Activated T-cell treated with anti-CD3 and anti-CD28 coated beads for 48 hours (primary cell): ENCODE measurements around the gene BMP3.
"Not testable (repeated sequence)": the region's sequence is repeated elsewhere in the genome, so short reads cannot be mapped to it uniquely, and the experiment has no call there.

Experiments used
- DNase-seq: peaks from one replicate; pipeline ENCODE4 v3.0.0-alpha.2; 2020; ENCODE audit warnings: low read depth

The BMP3 gene, protein sequence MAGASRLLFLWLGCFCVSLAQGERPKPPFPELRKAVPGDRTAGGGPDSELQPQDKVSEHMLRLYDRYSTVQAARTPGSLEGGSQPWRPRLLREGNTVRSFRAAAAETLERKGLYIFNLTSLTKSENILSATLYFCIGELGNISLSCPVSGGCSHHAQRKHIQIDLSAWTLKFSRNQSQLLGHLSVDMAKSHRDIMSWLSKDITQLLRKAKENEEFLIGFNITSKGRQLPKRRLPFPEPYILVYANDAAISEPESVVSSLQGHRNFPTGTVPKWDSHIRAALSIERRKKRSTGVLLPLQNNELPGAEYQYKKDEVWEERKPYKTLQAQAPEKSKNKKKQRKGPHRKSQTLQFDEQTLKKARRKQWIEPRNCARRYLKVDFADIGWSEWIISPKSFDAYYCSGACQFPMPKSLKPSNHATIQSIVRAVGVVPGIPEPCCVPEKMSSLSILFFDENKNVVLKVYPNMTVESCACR

DNA sequence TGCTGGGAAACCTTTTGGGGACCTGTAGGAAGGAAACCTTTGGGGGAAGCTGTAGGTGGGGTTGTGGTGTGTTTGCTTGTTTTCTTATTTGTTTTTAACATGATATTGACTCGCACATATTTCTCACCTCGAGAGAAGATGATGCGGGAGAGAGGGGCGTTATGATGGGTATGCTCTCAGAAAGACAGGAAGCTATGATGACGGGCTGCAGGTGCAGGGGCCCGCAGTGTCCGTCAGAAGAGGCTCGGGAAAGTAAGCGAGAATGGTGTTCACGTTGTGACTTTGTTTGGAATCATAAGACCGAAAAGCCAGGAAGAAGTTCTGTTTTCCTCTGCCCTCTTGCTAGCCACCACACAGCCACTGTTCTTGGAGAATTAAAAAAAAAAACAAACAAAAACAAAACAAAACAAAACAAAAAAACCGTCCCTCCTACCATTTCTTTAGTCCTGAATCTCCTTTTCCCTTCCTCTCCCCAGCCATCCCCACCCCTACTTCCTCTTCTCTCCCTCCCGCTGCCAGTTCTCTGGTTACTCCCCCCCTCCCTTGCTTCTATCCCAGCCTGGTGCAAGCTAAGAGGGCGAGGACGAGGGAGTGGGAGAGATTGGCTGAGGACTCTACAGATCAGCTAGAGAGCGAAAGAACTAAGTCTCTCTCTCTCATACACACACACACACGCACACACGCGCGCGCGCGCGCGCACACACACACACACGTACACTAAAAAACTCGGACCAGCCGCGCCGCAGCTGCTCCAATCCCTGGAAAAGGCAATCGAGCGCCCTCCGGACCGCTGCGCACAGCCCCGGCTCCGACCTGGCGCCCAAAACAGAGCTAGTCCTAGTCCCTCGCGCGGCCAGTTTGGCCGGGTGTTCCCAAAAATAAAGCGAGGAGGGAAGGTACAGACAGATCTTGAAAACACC, at the start of gene BMP3:
TSS of gene BMP3 (plus strand) at position 648 of the 920 bp plus-strand sequence. CDS start 577 bp downstream, outside the sequence.
- DNase-seq: peak; percentile 0

DNA sequence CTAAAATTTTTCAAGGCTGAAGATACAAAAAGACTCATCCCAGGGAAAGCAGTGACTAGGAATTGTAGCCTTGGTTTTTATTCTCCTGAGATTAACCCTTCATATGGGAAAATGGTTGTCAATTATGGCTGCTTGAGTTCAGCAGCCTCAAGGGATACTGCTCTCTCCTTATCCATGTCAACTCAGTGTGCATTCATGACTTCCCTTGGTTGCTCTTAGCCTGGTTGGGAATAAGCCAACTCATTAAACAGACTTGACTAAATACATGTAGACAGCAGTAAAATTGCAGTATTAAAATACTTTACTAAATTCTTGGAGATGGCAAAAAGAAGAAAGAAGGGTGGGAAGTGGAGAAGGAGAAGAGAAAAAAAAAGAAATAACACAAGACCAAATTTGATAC, 44.5 kb upstream of the BMP3 start:
- DNase-seq: no peak

DNA sequence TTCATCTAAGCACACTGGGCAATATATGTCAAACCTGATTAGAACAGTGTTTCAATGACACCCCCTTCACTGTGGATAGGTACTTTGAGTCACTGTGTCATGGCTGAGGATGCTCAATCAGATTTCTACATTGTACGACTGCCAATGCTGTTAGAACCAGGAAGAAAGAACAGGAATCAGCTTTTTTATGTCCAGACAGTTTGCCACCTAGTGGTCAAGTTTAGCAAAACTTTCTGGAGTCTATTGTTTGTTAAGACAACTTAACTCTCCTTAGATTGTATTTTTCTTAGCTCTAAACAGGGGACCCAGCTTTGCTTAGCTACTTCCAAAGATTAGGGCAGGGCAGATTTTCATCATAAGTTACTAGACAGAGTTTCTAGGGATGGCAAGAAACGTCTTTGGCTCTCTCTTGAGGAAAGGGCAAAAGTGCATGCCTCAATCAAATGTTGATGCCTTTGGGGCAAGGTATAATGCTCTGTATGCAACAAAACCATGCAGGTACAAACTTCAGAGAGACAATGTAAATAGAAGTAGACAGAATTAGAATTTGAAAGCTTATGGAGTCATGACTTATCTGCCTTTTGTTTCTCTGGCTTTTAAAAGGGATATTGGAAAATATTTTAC, 40.5 kb upstream of the BMP3 start:
- no peak for DNase-seq

DNA sequence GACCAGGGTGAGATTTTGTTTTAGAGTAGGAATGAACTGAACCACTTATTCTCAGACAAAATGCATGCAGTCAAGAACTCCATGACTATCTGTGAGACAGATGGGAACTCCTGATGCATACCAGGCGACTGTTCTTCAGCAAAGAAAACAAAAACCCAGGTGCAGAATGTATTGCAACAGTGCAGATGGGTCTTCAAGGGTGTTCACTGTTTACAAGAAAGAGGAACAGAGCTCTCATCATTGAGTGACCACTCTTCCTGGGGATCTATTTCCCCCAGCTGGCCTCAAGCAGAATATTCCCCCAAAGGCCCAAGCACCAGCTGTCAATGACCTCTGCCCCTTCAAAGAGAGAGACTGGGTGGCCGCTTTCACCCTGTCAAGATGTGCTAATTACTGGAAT, 39.7 kb upstream of the BMP3 start:
- no peak for DNase-seq

DNA sequence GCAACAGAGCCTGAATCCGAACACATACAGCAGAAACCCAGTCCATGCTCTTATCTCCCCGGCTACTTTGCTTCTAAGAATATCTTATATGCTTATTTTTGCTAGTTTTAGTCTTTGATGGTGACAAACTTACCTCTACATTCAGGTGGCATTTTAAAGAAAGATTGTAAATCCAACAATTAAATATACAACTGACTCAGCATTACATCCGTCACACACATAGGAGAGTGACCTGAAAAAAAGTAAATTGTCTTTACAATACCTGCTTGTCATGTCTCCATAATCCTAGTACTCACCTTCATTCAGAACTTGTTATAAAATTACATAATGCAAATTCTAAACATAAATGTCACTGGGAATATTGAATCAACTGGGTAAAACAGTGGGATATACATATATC, 30.6 kb upstream of the BMP3 start:
- DNase-seq: no peak

DNA sequence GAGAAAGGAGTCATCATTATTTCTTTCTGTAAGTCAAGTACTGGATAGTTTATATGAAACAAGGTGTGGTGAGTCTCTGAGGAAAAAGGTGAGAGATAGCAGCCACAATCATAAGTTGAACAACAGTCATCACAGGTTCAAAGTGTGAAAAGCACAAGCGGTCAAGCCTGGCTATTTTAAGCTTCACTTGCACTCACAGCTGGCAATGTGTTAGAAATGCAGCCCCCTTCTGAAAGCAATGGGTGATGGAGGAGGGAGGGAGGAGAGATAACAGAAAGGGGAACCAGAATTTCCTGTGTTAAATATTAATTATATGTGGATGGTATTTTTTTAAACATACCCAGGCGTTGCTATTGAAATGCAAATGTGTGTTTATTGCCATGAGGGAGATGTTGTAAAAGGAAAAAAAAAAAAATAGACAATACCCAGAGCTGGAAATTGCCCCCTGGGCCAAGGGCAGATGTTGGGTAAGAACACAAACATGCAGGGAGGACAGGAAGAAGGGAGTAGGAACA, 26.9 kb upstream of the BMP3 start:
- no peak for DNase-seq

DNA sequence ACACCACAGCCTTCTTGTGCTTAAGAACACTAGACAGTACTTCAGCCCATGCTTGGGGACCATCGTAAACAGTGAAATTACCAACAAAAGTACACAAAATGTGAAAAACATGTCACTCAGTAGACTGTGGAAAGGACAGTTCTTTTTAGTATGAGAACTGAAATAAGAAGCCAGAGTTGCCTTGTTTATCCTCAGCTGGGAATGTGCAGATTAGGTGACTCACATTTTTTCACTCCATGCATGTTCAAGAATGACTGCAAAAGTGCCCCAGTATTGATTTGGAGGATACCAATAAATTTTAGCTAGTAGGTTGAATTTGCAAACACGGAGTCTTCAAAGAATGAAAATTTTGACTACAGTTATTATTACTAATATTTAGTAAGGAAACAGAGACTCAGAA, 23.1 kb upstream of the BMP3 start:
- DNase-seq: no peak

DNA sequence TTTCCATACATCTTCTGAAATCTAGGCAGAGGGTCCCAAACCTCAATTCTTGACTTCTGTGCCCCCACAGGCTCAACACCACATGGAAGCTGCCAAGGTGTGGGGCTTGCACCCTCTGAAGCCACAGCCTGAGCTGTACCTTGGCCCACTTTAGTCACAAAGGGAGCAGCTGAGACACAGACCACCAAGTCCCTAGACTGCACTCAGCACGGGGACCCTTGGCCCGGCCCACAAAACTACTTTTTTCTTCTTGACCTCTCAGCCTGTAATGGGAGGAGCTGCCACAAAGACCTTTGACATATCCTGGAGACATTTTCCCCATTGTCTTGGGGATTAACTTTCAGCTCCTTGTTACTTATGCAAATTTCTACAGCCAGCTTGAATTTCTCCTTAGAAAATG, 13.9 kb upstream of the BMP3 start:
- not testable (repeated sequence) for DNase-seq

DNA sequence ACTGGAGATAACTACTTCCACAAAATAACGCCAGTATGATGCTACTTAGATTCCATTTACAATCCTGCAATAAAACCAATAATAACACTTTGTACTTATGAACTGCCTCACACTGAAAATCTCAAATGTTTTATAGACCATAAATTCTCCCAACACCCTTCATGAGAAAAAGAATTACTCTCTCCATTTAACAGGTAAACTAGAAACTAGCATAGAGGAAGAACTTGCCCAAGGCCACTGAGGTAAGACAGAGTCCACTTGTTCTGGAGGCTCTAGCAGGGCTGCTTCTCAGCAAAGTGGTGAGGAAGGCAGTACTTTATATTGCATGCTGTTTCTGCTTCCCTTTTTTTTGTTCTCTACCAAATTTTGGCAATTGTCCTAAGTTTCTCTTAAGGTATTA, 11.5 kb upstream of the BMP3 start:
- DNase-seq: no peak

DNA sequence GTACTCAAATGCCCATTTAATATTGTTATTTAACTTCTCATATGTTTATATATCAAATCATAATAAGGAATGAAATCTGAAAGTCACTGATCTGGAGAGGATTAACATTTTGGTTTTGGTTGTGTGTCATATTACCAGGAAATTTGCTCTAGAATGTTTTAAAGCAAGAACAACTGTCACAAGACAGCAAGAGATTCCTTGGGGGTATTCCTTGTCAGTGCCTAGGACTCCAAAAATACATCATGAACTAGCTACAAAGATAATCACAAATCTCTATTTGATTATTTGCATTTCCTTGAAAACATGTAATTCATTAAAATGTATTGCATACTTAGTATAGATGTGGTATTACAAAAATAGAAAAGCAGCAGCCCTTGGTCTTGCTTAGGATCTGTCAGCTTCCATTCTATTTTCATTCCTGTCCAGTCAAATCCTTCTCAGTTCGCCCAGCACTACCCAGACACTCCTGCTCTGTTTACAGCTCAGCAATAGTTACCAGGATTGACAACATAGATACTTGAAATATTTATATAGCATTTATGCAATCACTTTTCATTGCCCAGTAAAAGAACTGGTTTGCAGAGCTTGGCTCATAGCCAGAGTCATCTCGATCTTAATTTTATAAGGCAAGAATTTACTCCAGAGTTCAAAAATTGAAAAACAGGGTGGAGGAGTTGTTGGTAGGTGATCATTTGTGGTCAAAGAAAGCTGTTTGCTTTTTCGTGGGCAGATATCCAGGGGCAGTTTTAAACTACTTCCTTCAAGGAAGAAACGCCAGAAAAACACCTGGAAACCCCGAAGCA, 9.2 kb upstream of the BMP3 start:
- no peak for DNase-seq

DNA sequence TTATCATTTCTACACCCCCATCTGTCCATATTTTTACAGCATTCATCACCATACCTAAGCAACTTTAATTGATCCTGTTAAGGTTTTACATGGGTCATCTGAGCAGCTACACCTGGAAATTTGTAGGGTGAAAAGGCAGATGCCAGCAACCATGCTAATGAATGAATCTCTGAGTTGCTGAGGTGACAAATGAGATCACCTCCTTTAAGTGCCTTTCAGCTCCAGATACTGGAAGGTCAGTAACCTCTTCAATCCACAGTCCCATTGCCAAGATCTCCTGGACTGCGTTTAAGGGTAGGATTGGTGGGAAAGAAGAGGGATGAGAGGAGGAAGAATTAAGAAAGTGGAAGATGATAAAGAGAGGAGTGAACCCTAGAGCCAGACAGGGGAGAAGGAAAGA, 8.5 kb upstream of the BMP3 start:
- no peak for DNase-seq

DNA sequence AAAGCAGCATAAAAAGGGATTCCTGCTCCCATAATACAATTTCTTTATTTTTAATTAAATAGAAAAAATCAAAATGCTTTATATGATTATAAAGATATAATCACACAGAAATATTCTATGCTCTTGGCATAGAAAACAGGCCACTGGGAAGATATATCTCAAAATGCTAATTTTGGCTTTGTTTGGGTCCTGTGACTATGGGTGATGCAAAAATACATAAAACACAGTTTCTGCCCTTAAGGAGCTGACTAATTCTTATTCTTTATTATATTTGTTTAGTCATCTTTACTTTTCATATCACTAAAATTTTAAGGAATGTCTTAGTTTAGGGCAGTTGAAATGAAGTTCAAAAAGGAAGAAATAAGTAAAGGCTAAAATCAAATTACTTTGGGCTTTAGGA, 7.0 kb upstream of the BMP3 start:
- no peak for DNase-seq

DNA sequence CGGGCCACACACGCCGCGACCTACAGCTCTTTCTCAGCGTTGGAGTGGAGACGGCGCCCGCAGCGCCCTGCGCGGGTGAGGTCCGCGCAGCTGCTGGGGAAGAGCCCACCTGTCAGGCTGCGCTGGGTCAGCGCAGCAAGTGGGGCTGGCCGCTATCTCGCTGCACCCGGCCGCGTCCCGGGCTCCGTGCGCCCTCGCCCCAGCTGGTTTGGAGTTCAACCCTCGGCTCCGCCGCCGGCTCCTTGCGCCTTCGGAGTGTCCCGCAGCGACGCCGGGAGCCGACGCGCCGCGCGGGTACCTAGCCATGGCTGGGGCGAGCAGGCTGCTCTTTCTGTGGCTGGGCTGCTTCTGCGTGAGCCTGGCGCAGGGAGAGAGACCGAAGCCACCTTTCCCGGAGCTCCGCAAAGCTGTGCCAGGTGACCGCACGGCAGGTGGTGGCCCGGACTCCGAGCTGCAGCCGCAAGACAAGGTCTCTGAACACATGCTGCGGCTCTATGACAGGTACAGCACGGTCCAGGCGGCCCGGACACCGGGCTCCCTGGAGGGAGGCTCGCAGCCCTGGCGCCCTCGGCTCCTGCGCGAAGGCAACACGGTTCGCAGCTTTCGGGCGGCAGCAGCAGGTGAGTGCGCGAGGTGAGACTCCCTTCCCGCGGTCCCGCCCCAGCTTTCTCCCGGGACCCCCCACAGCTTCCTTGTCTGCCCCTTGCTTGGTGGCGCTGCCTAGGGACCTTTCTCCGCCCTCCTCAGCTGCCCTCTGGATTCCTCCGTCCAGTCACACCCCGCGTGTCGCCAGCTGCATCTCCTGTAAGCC, 678 bp downstream of the BMP3 start:
- peak; percentile 3 for DNase-seq

DNA sequence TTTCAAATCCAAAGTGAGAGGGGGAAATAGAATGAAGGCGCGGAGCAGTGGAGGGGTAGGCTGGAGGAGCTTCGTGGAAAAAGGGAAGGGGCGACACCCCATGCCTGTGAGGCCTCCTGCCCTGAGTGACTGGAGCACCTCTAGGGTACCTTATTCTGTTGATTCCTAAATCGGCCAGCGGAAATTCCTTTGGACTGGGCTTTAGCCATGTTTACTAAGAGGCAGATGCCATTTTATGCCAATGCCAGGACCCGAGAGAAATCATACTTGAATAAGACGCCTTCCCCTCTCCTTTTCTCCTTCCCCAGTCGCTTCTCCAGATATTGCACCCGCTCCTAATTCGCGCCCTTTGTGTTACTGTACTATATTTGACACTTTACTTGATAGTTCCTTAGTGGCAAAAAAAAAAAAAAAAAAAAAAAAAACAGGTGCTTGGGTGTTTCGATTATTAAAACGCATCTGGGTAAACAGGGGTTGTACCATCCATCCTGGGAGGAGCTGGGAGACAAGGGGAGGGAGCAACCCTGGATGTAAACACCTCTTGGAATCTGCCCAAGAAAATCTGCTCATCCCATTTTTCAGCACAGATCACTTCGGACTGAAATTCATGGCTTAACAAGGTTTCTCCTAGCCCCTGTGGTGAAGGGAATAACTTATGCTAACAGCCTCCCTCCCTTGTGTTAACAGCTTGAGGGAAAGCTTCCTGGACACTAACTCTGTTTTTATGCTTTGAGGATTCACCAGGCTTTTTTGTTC, 1.5 kb downstream of the BMP3 start:
- no peak for DNase-seq

DNA sequence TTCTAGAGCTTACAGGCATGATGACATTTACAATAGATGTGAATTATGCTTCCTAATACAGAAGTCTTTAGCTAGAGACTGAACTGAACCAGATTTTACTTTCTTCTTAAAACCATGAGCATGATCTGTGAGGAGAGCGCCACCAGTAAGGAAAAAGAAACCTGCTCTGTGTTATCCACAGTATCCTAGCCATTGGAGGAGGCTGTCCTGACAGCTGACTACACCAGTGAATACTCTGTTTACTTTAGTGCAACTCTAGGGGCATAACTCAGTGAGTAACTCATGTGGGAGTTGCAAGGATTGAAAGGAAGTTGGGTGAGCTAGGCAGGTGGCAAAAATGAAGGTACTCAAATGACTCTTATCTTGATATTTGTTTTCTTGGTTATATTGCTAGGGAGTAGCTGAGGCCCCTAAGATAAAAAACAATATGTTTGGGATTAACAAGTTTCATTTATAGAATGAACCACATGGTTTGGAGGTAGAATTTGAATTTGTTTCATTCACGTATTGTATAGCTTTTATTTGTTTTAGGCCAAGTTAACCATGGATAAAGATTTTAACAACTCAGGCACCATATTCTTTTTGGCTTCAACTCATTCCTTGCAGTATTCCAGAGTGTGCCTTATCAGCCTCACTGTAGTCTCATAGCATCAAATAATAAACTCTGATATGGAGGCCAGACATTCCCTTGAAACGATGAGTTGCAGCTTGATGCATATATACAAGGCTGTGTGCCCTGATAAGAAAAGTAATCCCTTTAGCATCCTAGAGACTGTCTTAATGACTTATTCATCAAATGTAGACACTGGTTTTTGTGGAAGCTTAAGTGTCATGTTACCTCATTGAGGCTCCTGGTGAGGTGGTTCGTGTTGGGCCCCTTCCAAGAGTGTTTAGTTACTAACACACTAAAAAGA, 2.5 kb downstream of the BMP3 start:
- DNase-seq: no peak

DNA sequence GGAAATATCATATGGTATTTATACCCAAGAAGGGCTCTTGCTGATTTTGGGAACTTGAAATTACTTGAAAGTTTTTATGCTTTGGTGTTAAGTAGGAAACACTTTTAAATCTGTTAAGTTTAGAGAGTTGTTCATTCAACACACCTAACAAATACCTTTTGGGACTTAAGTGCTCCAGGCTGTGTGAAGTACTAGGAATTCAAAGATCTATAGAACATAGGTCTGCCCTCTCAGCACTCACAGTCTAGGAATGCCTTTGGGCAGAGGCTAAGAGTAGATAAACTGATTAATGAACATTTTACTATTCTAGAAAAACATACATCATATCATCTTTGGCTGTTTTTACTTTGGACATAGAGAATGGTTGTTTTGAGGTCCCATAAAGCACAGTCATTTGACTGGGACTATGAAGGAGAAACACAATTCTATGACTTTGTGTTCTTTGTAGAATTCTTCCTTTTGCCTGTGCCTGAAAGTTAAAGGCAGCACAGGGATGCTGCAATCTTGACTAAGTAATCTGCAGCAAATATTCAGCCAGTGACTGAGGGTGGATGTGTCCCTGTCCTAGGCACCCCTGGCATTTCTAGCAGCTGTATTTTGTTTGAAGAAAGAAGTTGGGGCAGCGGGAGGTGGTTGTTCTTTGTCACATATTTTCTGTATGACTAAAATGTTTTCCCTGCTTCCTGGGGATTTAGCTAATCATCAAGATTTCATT, 8.3 kb downstream of the BMP3 start:
- DNase-seq: no peak

DNA sequence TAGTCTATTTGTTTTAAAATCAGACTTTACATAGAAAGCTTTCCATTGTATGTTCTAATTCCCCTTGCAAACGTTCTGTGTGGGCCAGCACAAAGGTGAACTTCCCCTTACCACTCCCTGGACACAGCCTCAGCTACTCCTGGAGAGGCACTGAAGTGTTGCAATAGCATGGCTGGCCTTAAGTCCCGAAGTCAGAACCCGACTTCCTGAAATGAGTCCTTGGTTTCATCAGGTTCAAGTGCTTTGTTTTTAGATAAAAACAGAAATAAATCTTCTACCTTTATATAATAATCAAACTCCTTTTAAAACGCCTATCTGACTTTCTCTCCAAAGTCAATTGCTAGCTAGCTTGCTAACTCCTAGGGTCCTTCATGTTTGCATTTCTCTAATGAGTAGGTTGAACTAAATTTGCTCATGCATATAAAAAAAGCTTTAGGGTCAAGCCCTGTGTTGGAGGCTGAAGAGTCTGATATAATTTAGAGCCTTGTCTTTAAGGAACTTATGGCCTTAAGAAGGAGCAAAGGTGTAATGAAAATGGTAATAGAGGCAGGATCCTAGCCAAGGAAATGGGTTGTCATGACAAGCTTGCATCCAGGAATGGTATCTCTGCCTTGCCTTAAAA, 9.0 kb downstream of the BMP3 start:
- DNase-seq: no peak
